H9 (cell line): ENCODE results near the gene ADAMTS2. TPM values are rescaled to one million over a fixed set of nuclear protein-coding genes. Genes with fewer than 3 reads are reported as not detected.
A peak's percentile ranks its signal among the peaks of the same experiment; 100 is the strongest.

Source experiments
- DNase-seq: peaks from one replicate; pipeline ENCODE4 v3.0.0-alpha.2; 2017
- H2AFZ ChIP-seq: one replicate; pipeline ENCODE4 v1.6.1; 2013; ENCODE audit warnings: mild to moderate bottlenecking, low read length, control low read depth, moderate library complexity
- H2AK5ac ChIP-seq: 2 replicates; pipeline ENCODE4 v1.6.1; 2013; ENCODE audit warnings: low read length, control low read depth, mixed read lengths; ENCODE audit not compliant: insufficient read length
- H2BK120ac ChIP-seq: one replicate; pipeline ENCODE4 v1.6.1; 2013; ENCODE audit warnings: low read depth, mild to moderate bottlenecking, low read length, control low read depth, inconsistent platforms; ENCODE audit not compliant: poor library complexity, severe bottlenecking
- H2BK12ac ChIP-seq: 2 replicates; pipeline ENCODE4 v1.6.1; 2013; ENCODE audit warnings: low read length, control low read depth, mixed read lengths, low read depth; ENCODE audit not compliant: insufficient read length
- H2BK15ac ChIP-seq: 2 replicates; pipeline ENCODE4 v1.6.1; 2013; ENCODE audit warnings: low read depth, low read length, control low read depth
- H2BK20ac ChIP-seq: one replicate; pipeline ENCODE4 v1.6.1; 2013; ENCODE audit warnings: low read depth, mild to moderate bottlenecking, low read length, control low read depth, inconsistent platforms; ENCODE audit not compliant: poor library complexity, severe bottlenecking
- H2BK5ac ChIP-seq: 2 replicates; pipeline ENCODE4 v1.6.1; 2013; ENCODE audit warnings: low read length, control low read depth, mixed read lengths; ENCODE audit not compliant: insufficient read length
- H3K14ac ChIP-seq: 2 replicates; pipeline ENCODE4 v1.6.1; 2013; ENCODE audit warnings: low read length, control low read depth; ENCODE audit not compliant: insufficient read depth
- H3K18ac ChIP-seq: 2 replicates; pipeline ENCODE4 v1.6.1; 2013; ENCODE audit warnings: low read depth, mild to moderate bottlenecking, mixed read lengths, low read length, control low read depth; ENCODE audit not compliant: insufficient read length
- H3K23ac ChIP-seq: 2 replicates; pipeline ENCODE4 v1.6.1; 2013; ENCODE audit warnings: low read length, control low read depth, mixed read lengths, low read depth; ENCODE audit not compliant: insufficient read length
- H3K23me2 ChIP-seq: 2 replicates; pipeline ENCODE4 v1.6.1; 2013; ENCODE audit warnings: low read depth, mild to moderate bottlenecking, mixed read lengths, low read length, control low read depth; ENCODE audit not compliant: insufficient read length, poor library complexity, severe bottlenecking
- H3K27ac ChIP-seq: 2 replicates; pipeline ENCODE4 v1.5.1; 2013; ENCODE audit warnings: low read length, control low read depth, mixed read lengths, low read depth; ENCODE audit not compliant: insufficient read length
- H3K27me3 ChIP-seq: 2 replicates; pipeline ENCODE4 v1.6.1; 2013; ENCODE audit warnings: low read length, control low read depth, inconsistent platforms; ENCODE audit not compliant: insufficient read depth
- H3K4ac ChIP-seq: 2 replicates; pipeline ENCODE4 v1.6.1; 2013; ENCODE audit warnings: low read depth, mild to moderate bottlenecking, control low read depth, inconsistent platforms, low read length, moderate library complexity
- H3K4me1 ChIP-seq: 2 replicates; pipeline ENCODE4 v1.6.1; 2013; ENCODE audit warnings: low read length, control low read depth, inconsistent platforms; ENCODE audit not compliant: insufficient read depth
- H3K4me2 ChIP-seq: 2 replicates; pipeline ENCODE4 v1.6.1; 2013; ENCODE audit warnings: low read length, control low read depth, mixed read lengths; ENCODE audit not compliant: insufficient read length, insufficient read depth
- H3K56ac ChIP-seq: 2 replicates; pipeline ENCODE4 v1.6.1; 2013; ENCODE audit warnings: low read depth, mild to moderate bottlenecking, mixed read lengths, low read length, control low read depth; ENCODE audit not compliant: insufficient read length
- H3K79me1 ChIP-seq: 2 replicates; pipeline ENCODE4 v1.6.1; 2013; ENCODE audit warnings: low read depth, mild to moderate bottlenecking, moderate library complexity, low read length, control low read depth, inconsistent platforms; ENCODE audit not compliant: insufficient read depth, poor library complexity, severe bottlenecking
- H3K79me2 ChIP-seq: 2 replicates; pipeline ENCODE4 v1.6.1; 2013; ENCODE audit warnings: low read length, control low read depth, inconsistent platforms; ENCODE audit not compliant: insufficient read depth
- H3K9ac ChIP-seq: 2 replicates; pipeline ENCODE4 v1.6.1; 2013; ENCODE audit warnings: low read length, control low read depth, mixed read lengths; ENCODE audit not compliant: insufficient read length; ENCODE audit errors: extremely low read depth
- H3K9me3 ChIP-seq: one replicate; pipeline ENCODE4 v1.6.1; 2013; ENCODE audit warnings: low read depth, low read length, inconsistent platforms; ENCODE audit not compliant: control insufficient read depth
- H3T11ph ChIP-seq: one replicate; pipeline ENCODE4 v1.6.1; 2013; ENCODE audit warnings: mild to moderate bottlenecking, low read length, control low read depth, inconsistent platforms
- H4K20me1 ChIP-seq: one replicate; pipeline ENCODE4 v1.6.1; 2013; ENCODE audit not compliant: control insufficient read depth, insufficient read length, insufficient read depth
- H4K5ac ChIP-seq: 2 replicates; pipeline ENCODE4 v1.6.1; 2013; ENCODE audit warnings: low read depth, mild to moderate bottlenecking, mixed read lengths, low read length, control low read depth; ENCODE audit not compliant: insufficient read length
- H4K8ac ChIP-seq: replicated peaks from 2 replicates; pipeline ENCODE4 v1.6.1; 2013; ENCODE audit warnings: low read length, control low read depth, mixed read lengths, low read depth; ENCODE audit not compliant: insufficient read length
- H4K91ac ChIP-seq: 2 replicates; pipeline ENCODE4 v1.6.1; 2013; ENCODE audit warnings: low read depth, mild to moderate bottlenecking, moderate library complexity, mixed read lengths, low read length, control low read depth; ENCODE audit not compliant: insufficient read length
- H3K27ac Mint-ChIP-seq, 3 experiments: 2 replicates in 2 of 3; 3 replicates in 1 of 3; pipeline ENCODE4 v1.8.0; 2020 to 2021; ENCODE audit warnings: mixed read lengths in 3 of 3, mild to moderate bottlenecking in 1 of 3, moderate library complexity in 1 of 3
- H3K27me3 Mint-ChIP-seq: 2 replicates; pipeline ENCODE4 v1.8.0; 2021; ENCODE audit warnings: low read depth, mild to moderate bottlenecking, moderate library complexity, mixed read lengths
- H3K36me3 Mint-ChIP-seq, 3 experiments: 2 replicates in 2 of 3; 3 replicates in 1 of 3; pipeline ENCODE4 v1.8.0; 2020 to 2021; ENCODE audit warnings: low read depth in 3 of 3, mixed read lengths in 3 of 3; ENCODE audit not compliant: insufficient read depth in 1 of 3
- H3K4me1 Mint-ChIP-seq, 2 experiments: 2 replicates each; pipeline ENCODE4 v1.8.0; 2020; ENCODE audit warnings: mixed read lengths in 2 of 2
- H3K4me3 Mint-ChIP-seq, 2 experiments: 2 replicates in 1 of 2; 3 replicates in 1 of 2; pipeline ENCODE4 v1.8.0; 2020 to 2021; ENCODE audit warnings: mild to moderate bottlenecking in 2 of 2, mixed read lengths in 2 of 2, moderate library complexity in 1 of 2
- H3K9me3 Mint-ChIP-seq, 2 experiments: 2 replicates in 1 of 2; 3 replicates in 1 of 2; pipeline ENCODE4 v1.8.0; 2020; ENCODE audit warnings: mild to moderate bottlenecking in 2 of 2, mixed read lengths in 2 of 2, moderate library complexity in 1 of 2
- CTCF ChIP-seq: fragments of 200-600 bp; sonication (generic); conservative IDR thresholded peaks from 3 replicates; pipeline ENCODE4 v1.8.0; 2021; ENCODE audit warnings: antibody characterized with exemption, mild to moderate bottlenecking
- WGBS: extraction: QIAGEN DNeasy Blood & Tissue Kit; methylation state at CpG from one replicate; pipeline ENCODE4 v1.1.7; 2013; ENCODE audit warnings: missing lambda C conversion rate, low lambda C conversion rate, mixed read lengths; ENCODE audit not compliant: insufficient read length; ENCODE audit errors: extremely low coverage; 5-methylcytosine and 5-hydroxymethylcytosine counted together
- total RNA-seq: library from RNA; stranded (reverse); gene quantifications from 2 replicates; pipeline ENCODE4 v1.2.1, GENCODE V29; 2021

The ADAMTS2 gene
- total RNA-seq, 1 experiment from 2014 or later, result 5.4 TPM

DNA sequence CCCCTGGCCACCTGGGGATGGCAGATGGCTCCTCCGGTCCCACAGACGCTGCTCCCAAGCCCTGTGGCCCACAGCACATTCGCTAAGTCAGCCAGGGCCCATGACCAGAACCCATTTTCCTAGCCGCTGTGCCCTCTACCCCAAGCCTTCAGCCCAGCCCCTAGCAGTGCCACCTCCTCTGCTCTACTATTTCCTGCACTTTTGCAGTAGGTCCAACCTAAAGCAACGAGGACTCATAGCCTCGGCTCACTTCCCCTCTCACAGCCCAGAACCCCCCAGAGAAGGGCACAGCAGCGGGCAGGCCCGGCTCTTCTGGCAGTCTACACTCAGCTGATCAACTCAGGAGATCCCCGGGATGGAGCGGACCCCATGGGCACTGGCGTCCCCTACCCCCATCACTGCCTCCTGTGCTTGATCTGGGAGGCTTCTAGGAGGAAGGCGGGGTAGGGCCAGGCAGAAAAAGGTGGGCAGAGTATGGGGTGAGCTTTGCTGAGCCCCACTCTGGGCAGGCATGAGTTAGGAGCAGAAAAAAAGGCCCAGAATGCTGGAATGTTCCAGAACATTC, 173.9 kb downstream of the ADAMTS2 start:
- no peak overlapping the region; the same call in 1 of the 2 replicates for H3K14ac ChIP-seq
- no peaks in the 10 kb centered on the region for H4K20me1 ChIP-seq
- no peak overlapping the region for H3T11ph ChIP-seq
- H3K79me2 ChIP-seq, result no peaks in the 10 kb centered on the region
- H2AK5ac ChIP-seq, result no peak overlapping the region
- no peak overlapping the region for H3K27ac ChIP-seq
- no peaks in the 10 kb centered on the region for H3K27me3 ChIP-seq
- H3K4ac ChIP-seq, result no peak overlapping the region
- H3K56ac ChIP-seq, result no peak overlapping the region
- no peaks in the 10 kb centered on the region for H3K9me3 ChIP-seq
- Mint-ChIP-seq H3K36me3 (peaks cover 0 to 6% (median 5%) of the 10 kb centered on the region in 3 experiments; a peak in 3 of 7 replicates), H3K27ac (peak overlapping the region in 2 of 3 experiments; percentile 44 to 86; a peak in 2 of 7 replicates), H3K4me1 (no peaks in the 10 kb centered on the region), H3K9me3 (peaks cover 7 to 15% of the 10 kb centered on the region in 2 experiments; a peak in 4 of 5 replicates), H3K27me3 (peaks cover 2% of the 10 kb centered on the region; the same call in 1 of the 2 replicates), H3K4me3 (no peak overlapping the region)
- no peak overlapping the region for H3K18ac ChIP-seq
- DNase-seq, result no peak
- H3K23ac ChIP-seq, result no peak overlapping the region
- no peak overlapping the region for H4K8ac ChIP-seq
- no peak overlapping the region for H3K4me2 ChIP-seq
- no peak overlapping the region for H2BK120ac ChIP-seq
- no peak for TF ChIP-seq CTCF
- no peaks in the 10 kb centered on the region for H3K23me2 ChIP-seq
- no CpG with 5 or more reads among the region's 12 CpGs for whole genome bisulfite sequencing
- no peak overlapping the region for H2BK5ac ChIP-seq
- no peak overlapping the region for H2BK12ac ChIP-seq
- no peaks in the 10 kb centered on the region for H3K79me1 ChIP-seq
- no peak overlapping the region for H3K9ac ChIP-seq
- no peak overlapping the region for H2BK20ac ChIP-seq
- no peaks in the 10 kb centered on the region for H3K4me1 ChIP-seq
- no peak overlapping the region for H4K5ac ChIP-seq
- H2AFZ ChIP-seq, result no peak overlapping the region
- no peak overlapping the region for H4K91ac ChIP-seq
- no peak overlapping the region for H2BK15ac ChIP-seq
